Keratinocyte (primary cell): Measurements from ENCODE around the gene CD44. TPM values are rescaled to one million over a fixed set of nuclear protein-coding genes. Genes with fewer than 3 reads are reported as not detected.

Experiments used
- DNase-seq: peaks from one replicate; pipeline ENCODE4 v3.0.0-alpha.2; 2011; ENCODE audit warnings: low read depth, missing footprints, low spot score
- FAIRE-seq: peaks from 2 replicates; lab custom pipeline; 2011; peaks lifted over from hg19 to GRCh38; lab: Jason Lieb, UNC
- H2AFZ ChIP-seq: 2 replicates; pipeline ENCODE4 v1.6.0; 2012; ENCODE audit warnings: low read length, control low read depth, inconsistent platforms; ENCODE audit not compliant: control insufficient read depth
- H3K27ac ChIP-seq: 2 replicates; pipeline ENCODE4 v1.5.1; 2011; ENCODE audit warnings: low read length; ENCODE audit not compliant: control insufficient read depth, insufficient read depth
- H3K27me3 ChIP-seq: 3 replicates; pipeline ENCODE4 v1.6.0; 2011; ENCODE audit warnings: low read length; ENCODE audit not compliant: control insufficient read depth, insufficient read depth; ENCODE audit errors: extremely low read depth
- H3K36me3 ChIP-seq, 2 experiments: 2 replicates in 1 of 2; 3 replicates in 1 of 2; pipeline ENCODE4 v1.5.1; 2011; ENCODE audit warnings: low read length in 2 of 2, mild to moderate bottlenecking in 1 of 2; ENCODE audit not compliant: control insufficient read depth in 2 of 2, insufficient read depth in 2 of 2; ENCODE audit errors: extremely low read depth in 1 of 2
- H3K4me1 ChIP-seq: 3 replicates; pipeline ENCODE4 v1.5.1; 2011; ENCODE audit warnings: low read length; ENCODE audit not compliant: control insufficient read depth, insufficient read depth; ENCODE audit errors: extremely low read depth
- H3K4me2 ChIP-seq: 3 replicates; pipeline ENCODE4 v1.6.0; 2011; ENCODE audit warnings: low read depth, low read length; ENCODE audit not compliant: control insufficient read depth, insufficient read depth; ENCODE audit errors: extremely low read depth
- H3K4me3 ChIP-seq, 3 experiments: fragments of 200-600 bp in 1 of 3; sonication (generic) in 1 of 3; 2 replicates in 2 of 3; 3 replicates in 1 of 3; pipeline ENCODE4 v1.5.1; 2011 to 2016; ENCODE audit warnings: low read length in 3 of 3, mild to moderate bottlenecking in 3 of 3, control low read depth in 2 of 3, inconsistent platforms in 1 of 3, low read depth in 1 of 3, mixed read lengths in 1 of 3, mixed run types in 1 of 3, moderate library complexity in 1 of 3; ENCODE audit not compliant: control insufficient read depth in 2 of 3, insufficient read depth in 2 of 3; ENCODE audit errors: extremely low read depth in 1 of 3
- H3K79me2 ChIP-seq: 2 replicates; pipeline ENCODE4 v1.6.0; 2012; ENCODE audit warnings: low read length; ENCODE audit not compliant: control insufficient read depth, insufficient read depth
- H3K9ac ChIP-seq: 3 replicates; pipeline ENCODE4 v1.6.0; 2011; ENCODE audit warnings: low read length; ENCODE audit not compliant: control insufficient read depth, insufficient read depth; ENCODE audit errors: extremely low read depth
- H3K9me1 ChIP-seq: 3 replicates; pipeline ENCODE4 v1.6.0; 2011; ENCODE audit warnings: low read length; ENCODE audit not compliant: control insufficient read depth, insufficient read depth; ENCODE audit errors: extremely low read depth
- H3K9me3 ChIP-seq: 2 replicates; pipeline ENCODE4 v1.5.1; 2012; ENCODE audit warnings: low read depth, low read length; ENCODE audit not compliant: control insufficient read depth
- H4K20me1 ChIP-seq: 3 replicates; pipeline ENCODE4 v1.6.0; 2011; ENCODE audit warnings: low read length; ENCODE audit not compliant: control insufficient read depth, insufficient read depth; ENCODE audit errors: extremely low read depth
- EZH2 ChIP-seq: IDR thresholded peaks from one replicate; pipeline ENCODE4 v1.6.1; 2012; ENCODE audit warnings: inconsistent platforms, mild to moderate bottlenecking, low read length, moderate library complexity
- dilution Hi-C: fragments of 300-500 bp; cut with MboI; formaldehyde crosslinking; loops from one replicate; pipeline ENCODE4 v1.7.0; 2020; ENCODE audit warnings: low sequenced_read_pairs; ENCODE audit not compliant: extremely low pct_ligation_motif_present
- polyA plus RNA-seq, 5 experiments: library from polyadenylated mRNA; depleted of rRNA in 3 of 5; stranded (reverse) in 3 of 5; stranded (forward) in 1 of 5; unstranded in 1 of 5; fragments of >200 nt; gene quantifications; 1 replicate in 1 of 5; 2 replicates in 3 of 5; 3 replicates in 1 of 5; pipeline versions ENCODE4 v1.2.1 to v1.2.3, GENCODE V29; 2011 to 2012; ENCODE audit warnings: missing spikeins in 2 of 5, low read depth in 1 of 5, low replicate concordance in 1 of 5
- TF ChIP-seq, protein P1 (sequence below), 3 experiments: IDR thresholded peaks in 1 of 3; conservative IDR thresholded peaks in 1 of 3; optimal IDR thresholded peaks in 1 of 3; 2 replicates in 2 of 3; 3 replicates in 1 of 3; pipeline versions ENCODE3 to v1.5.1; 2011; ENCODE audit warnings: low read length in 3 of 3, mild to moderate bottlenecking in 3 of 3, moderate library complexity in 2 of 3, control low read depth in 1 of 3, inconsistent platforms in 1 of 3; ENCODE audit not compliant: insufficient read depth in 2 of 3; ENCODE audit errors: extremely low read depth in 1 of 3

Gene CD44
- polyA plus RNA-seq, 1 donor (not counting 4 experiments of a cell fraction or from before 2014, with no cell fraction given) = 2,038 TPM

DNA sequence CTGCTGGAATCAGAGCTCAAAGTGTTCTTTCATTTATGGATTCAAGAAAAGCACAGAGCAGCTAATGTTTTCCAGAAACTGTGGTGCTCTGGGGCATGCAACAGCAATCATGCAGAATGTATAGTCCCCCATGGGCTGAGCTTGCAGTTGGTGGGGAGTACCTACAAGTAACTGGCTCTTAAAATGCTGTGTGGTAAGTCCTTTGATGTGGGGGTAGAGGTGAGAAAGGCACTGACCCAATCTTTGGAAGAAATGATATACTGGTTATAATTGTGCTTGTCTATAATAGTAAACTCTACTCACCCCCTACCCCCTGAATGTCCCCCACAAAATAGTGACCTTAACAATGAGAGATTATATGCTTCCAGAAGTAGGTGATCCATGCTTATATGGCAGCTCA is 29.1 kb upstream of the CD44 start:
- Histone ChIP-seq H2AFZ (no peak overlapping the region), H4K20me1 (no peaks in the 10 kb centered on the region), H3K79me2 (peaks cover 4% of the 10 kb centered on the region), H3K9me1 (no peaks in the 10 kb centered on the region), H3K27ac (no peak overlapping the region), H3K27me3 (no peaks in the 10 kb centered on the region), H3K9me3 (no peaks in the 10 kb centered on the region), H3K9ac (no peak overlapping the region), H3K4me1 (peaks cover 37% of the 10 kb centered on the region), H3K36me3 (no peaks in the 10 kb centered on the region), H3K4me2 (no peak overlapping the region), H3K4me3 (no peak overlapping the region)
- no peak for TF ChIP-seq EZH2
- TF ChIP-seq, protein P1, sequence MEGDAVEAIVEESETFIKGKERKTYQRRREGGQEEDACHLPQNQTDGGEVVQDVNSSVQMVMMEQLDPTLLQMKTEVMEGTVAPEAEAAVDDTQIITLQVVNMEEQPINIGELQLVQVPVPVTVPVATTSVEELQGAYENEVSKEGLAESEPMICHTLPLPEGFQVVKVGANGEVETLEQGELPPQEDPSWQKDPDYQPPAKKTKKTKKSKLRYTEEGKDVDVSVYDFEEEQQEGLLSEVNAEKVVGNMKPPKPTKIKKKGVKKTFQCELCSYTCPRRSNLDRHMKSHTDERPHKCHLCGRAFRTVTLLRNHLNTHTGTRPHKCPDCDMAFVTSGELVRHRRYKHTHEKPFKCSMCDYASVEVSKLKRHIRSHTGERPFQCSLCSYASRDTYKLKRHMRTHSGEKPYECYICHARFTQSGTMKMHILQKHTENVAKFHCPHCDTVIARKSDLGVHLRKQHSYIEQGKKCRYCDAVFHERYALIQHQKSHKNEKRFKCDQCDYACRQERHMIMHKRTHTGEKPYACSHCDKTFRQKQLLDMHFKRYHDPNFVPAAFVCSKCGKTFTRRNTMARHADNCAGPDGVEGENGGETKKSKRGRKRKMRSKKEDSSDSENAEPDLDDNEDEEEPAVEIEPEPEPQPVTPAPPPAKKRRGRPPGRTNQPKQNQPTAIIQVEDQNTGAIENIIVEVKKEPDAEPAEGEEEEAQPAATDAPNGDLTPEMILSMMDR (optimal IDR thresholded peaks at IDR 0.05 in 1 of 3, IDR thresholded peaks at IDR 0.05 in 1 of 3, conservative IDR thresholded peaks at IDR 0.05 in 1 of 3; ENCODE audit: extremely low read depth in 1 of 3, insufficient read depth in 2 of 3, low read length in 3 of 3) = no peak
- DNase-seq (no peak), FAIRE-seq (no peak)
- dilution Hi-C loops = no loop called here

DNA sequence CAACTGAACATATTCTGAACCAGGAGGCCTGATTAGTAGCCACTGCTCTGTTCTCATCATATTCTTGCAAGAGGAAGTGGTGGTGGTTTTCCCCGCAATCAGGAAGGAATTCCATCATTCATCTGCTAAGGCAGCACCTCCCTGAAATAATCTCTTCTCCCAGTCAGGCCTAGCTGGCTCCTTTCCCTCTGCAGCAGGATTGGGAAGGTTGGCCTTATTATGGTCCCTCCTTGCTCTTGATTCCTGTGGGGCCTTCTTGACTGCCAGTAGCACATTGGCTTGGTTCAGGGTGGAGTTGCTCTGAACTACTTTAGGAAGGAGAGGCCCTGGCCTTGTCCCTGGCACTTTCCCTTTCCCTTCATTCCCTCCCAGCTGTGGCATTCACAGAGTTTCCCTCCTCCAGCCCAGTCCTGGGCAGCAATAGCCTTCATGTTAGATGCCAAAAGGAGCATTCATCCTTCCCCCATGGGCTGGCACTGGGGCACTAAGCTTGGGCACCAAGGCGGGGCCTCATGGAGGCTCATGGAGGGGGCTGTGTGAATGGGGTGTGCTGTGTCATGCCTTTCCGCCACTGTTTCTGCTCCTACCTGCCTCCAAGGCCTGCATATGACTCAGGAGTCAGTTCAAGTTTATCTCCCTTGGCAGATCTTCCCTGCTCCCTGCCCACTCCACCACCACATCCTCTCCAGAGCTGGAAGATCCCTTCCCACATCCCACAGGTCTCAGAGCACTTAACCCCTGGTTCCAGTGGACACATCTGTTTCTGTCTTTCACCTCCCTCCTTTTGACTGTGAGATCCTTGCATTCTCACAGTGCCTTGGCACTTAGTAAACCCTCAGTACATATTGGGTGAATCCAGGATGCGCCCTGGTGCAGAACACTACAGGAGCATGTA is 27.6 kb upstream of the CD44 start:
- dilution Hi-C loops = no loop called here

More for the DNA sequence above, 27.6 kb upstream of the CD44 start:
- Histone ChIP-seq H3K4me2 (peak overlapping the region; percentile 68), H3K36me3 (no peaks in the 10 kb centered on the region), H3K9me1 (no peaks in the 10 kb centered on the region), H2AFZ (peak overlapping the region; percentile 27), H3K79me2 (peaks cover 4% of the 10 kb centered on the region), H3K4me3 (peak overlapping the region in 2 of 3 experiments; percentile 24 to 50), H3K27ac (peak overlapping the region; percentile 98), H3K27me3 (no peaks in the 10 kb centered on the region), H3K9ac (peak overlapping the region; percentile 78), H3K4me1 (peaks cover 53% of the 10 kb centered on the region), H4K20me1 (no peaks in the 10 kb centered on the region), H3K9me3 (no peaks in the 10 kb centered on the region)
- TF ChIP-seq, protein P1 (optimal IDR thresholded peaks at IDR 0.05 in 1 of 3, IDR thresholded peaks at IDR 0.05 in 1 of 3, conservative IDR thresholded peaks at IDR 0.05 in 1 of 3; ENCODE audit: extremely low read depth in 1 of 3, insufficient read depth in 2 of 3, low read length in 3 of 3) = no peak
- TF ChIP-seq EZH2 = no peak
- FAIRE-seq (peak; percentile 97), DNase-seq (peak; percentile 78)
